ENCODE results near the gene ADAM10. TPM values are rescaled to one million over a fixed set of nuclear protein-coding genes. Genes with fewer than 3 reads are reported as not detected.

Gene ADAM10
- total RNA-seq, 2 donors from 2014 or later, result 191 to 211 TPM

GRCh38 chr15:58595516-58596263 lies 153.8 kb downstream of the ADAM10 start:
- H3K27ac Mint-ChIP-seq, result no peak overlapping the region

GRCh38 chr15:58594898-58595297 lies 154.6 kb downstream of the ADAM10 start:
- 100% methylated on average over 1 of the region's 1 CpG; no CpG with 5 or more reads in 1 of the 2 experiments for WGBS, 2 experiments (ENCODE audit: insufficient coverage in 1 of 2, insufficient read length in 1 of 2)
- no peaks in the 10 kb centered on the region for H3K9me3 Mint-ChIP-seq
- Histone ChIP-seq H3K4me3 (ENCODE audit: low read length) (no peak overlapping the region), H3K27me3 (ENCODE audit: control insufficient read depth, insufficient read depth, low read length, poor library complexity, severe bottlenecking) (no peaks in the 10 kb centered on the region), H3K27ac (ENCODE audit: low read depth, low read length) (no peak overlapping the region), H3K4me1 (ENCODE audit: control insufficient read depth, insufficient read depth, low read length) (peaks cover 16% of the 10 kb centered on the region), H3K9me3 (ENCODE audit: control insufficient read depth, low read length) (no peaks in the 10 kb centered on the region), H3K9ac (ENCODE audit: extremely low read depth, low read length, poor library complexity, severe bottlenecking) (no peak overlapping the region), H3K36me3 (ENCODE audit: control insufficient read depth, insufficient read depth, low read length) (peaks cover 48% of the 10 kb centered on the region)
- peaks cover 44% of the 10 kb centered on the region for H3K36me3 Mint-ChIP-seq (ENCODE audit: low read depth)
- DNase-seq, result no peak
- TF ChIP-seq CTCF (conservative IDR thresholded peaks at IDR 0.05), result no peak
- H3K4me1 Mint-ChIP-seq, result peaks cover 22% of the 10 kb centered on the region
- no peak overlapping the region for H3K4me3 Mint-ChIP-seq
- H3K27me3 Mint-ChIP-seq (ENCODE audit: insufficient read depth), result no peaks in the 10 kb centered on the region
- no peak overlapping the region for H3K27ac Mint-ChIP-seq

More at GRCh38 chr15:58595516-58596263, 153.8 kb downstream of the ADAM10 start:
- 83 to 100% methylated on average over 1 to 3 of the region's 3 CpGs for WGBS, 2 experiments (ENCODE audit: insufficient coverage in 1 of 2, insufficient read length in 1 of 2)
- no peaks in the 10 kb centered on the region for H3K27me3 ChIP-seq (ENCODE audit: control insufficient read depth, insufficient read depth, low read length, poor library complexity, severe bottlenecking)
- Mint-ChIP-seq H3K4me3 (no peak overlapping the region), H3K4me1 (peaks cover 16% of the 10 kb centered on the region), H3K36me3 (ENCODE audit: low read depth) (peaks cover 46% of the 10 kb centered on the region), H3K27me3 (ENCODE audit: insufficient read depth) (no peaks in the 10 kb centered on the region), H3K9me3 (no peaks in the 10 kb centered on the region)
- TF ChIP-seq CTCF (conservative IDR thresholded peaks at IDR 0.05), result no peak
- no peak overlapping the region for H3K9ac ChIP-seq (ENCODE audit: extremely low read depth, low read length, poor library complexity, severe bottlenecking)
- no peaks in the 10 kb centered on the region for H3K9me3 ChIP-seq (ENCODE audit: control insufficient read depth, low read length)
- H3K4me3 ChIP-seq (ENCODE audit: low read length), result no peak overlapping the region
- H3K4me1 ChIP-seq (ENCODE audit: control insufficient read depth, insufficient read depth, low read length), result peaks cover 16% of the 10 kb centered on the region
- H3K27ac ChIP-seq (ENCODE audit: low read depth, low read length), result no peak overlapping the region
- H3K36me3 ChIP-seq (ENCODE audit: control insufficient read depth, insufficient read depth, low read length), result peaks cover 53% of the 10 kb centered on the region
- no peak for DNase-seq

- Histone ChIP-seq H3K4me3 (ENCODE audit: low read length) (no peak overlapping the region), H3K4me1 (ENCODE audit: control insufficient read depth, insufficient read depth, low read length) (peaks cover 13% of the 10 kb centered on the region), H3K27me3 (ENCODE audit: control insufficient read depth, insufficient read depth, low read length, poor library complexity, severe bottlenecking) (no peaks in the 10 kb centered on the region), H3K9me3 (ENCODE audit: control insufficient read depth, low read length) (no peaks in the 10 kb centered on the region), H3K27ac (ENCODE audit: low read depth, low read length) (no peak overlapping the region), H3K9ac (ENCODE audit: extremely low read depth, low read length, poor library complexity, severe bottlenecking) (no peak overlapping the region), H3K36me3 (ENCODE audit: control insufficient read depth, insufficient read depth, low read length) (peaks cover 47% of the 10 kb centered on the region)
- no peaks in the 10 kb centered on the region for H3K9me3 Mint-ChIP-seq
- no peaks in the 10 kb centered on the region for H3K27me3 Mint-ChIP-seq (ENCODE audit: insufficient read depth)
- no peak for TF ChIP-seq CTCF (conservative IDR thresholded peaks at IDR 0.05)
- no peak for DNase-seq
- H3K4me3 Mint-ChIP-seq, result no peak overlapping the region
- no peak overlapping the region for H3K27ac Mint-ChIP-seq
- WGBS, 2 experiments (ENCODE audit: insufficient coverage in 1 of 2, insufficient read length in 1 of 2), result 100% methylated on average over 1 of the region's 1 CpG
- H3K36me3 Mint-ChIP-seq (ENCODE audit: low read depth), result peaks cover 40% of the 10 kb centered on the region
- peaks cover 17% of the 10 kb centered on the region for H3K4me1 Mint-ChIP-seq
Measured at GRCh38 chr15:58593870-58594269, 155.6 kb downstream of the ADAM10 start.
